ENCODE measurements around the gene LRRC1.

DNA sequence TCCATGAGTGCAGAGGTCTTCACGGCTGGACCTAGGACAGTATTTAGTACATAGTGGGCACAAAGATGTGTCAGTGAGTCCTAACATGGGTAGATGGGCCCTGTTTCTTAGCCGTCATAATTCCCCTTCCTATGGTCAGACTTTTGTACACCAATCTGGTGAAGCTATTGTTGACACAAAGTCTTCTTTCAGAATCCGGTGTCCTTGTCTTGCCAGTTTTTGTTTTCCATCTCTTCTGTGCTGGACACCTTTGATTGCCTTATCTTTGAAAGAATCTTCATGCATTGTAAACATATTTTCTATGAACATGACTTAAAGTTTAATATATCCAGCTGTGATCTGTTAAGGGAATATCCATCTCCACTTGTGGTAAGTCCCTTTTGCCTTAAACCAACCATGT is 4.5 kb downstream of the LRRC1 start:
- TF ChIP-seq POLR2AphosphoS5 (IDR thresholded peaks at IDR 0.05; ENCODE audit: low read depth, low read length) (no peak), TAF1 (IDR thresholded peaks at IDR 0.05; ENCODE audit: borderline replicate concordance, insufficient read depth, low read length) (no peak), FOXP2 (optimal IDR thresholded peaks at IDR 0.05; ENCODE audit: borderline replicate concordance, extremely low read depth, extremely low read length, insufficient read depth) (no peak)
- TF ChIP-seq, protein P1, sequence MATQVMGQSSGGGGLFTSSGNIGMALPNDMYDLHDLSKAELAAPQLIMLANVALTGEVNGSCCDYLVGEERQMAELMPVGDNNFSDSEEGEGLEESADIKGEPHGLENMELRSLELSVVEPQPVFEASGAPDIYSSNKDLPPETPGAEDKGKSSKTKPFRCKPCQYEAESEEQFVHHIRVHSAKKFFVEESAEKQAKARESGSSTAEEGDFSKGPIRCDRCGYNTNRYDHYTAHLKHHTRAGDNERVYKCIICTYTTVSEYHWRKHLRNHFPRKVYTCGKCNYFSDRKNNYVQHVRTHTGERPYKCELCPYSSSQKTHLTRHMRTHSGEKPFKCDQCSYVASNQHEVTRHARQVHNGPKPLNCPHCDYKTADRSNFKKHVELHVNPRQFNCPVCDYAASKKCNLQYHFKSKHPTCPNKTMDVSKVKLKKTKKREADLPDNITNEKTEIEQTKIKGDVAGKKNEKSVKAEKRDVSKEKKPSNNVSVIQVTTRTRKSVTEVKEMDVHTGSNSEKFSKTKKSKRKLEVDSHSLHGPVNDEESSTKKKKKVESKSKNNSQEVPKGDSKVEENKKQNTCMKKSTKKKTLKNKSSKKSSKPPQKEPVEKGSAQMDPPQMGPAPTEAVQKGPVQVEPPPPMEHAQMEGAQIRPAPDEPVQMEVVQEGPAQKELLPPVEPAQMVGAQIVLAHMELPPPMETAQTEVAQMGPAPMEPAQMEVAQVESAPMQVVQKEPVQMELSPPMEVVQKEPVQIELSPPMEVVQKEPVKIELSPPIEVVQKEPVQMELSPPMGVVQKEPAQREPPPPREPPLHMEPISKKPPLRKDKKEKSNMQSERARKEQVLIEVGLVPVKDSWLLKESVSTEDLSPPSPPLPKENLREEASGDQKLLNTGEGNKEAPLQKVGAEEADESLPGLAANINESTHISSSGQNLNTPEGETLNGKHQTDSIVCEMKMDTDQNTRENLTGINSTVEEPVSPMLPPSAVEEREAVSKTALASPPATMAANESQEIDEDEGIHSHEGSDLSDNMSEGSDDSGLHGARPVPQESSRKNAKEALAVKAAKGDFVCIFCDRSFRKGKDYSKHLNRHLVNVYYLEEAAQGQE (IDR thresholded peaks at IDR 0.05; ENCODE audit: insufficient read depth in 1 of 2, low read depth in 2 of 2, low read length in 2 of 2) = no peak
